Stomach (tissue), 9 donors: ENCODE measurements around the gene ZNF74. TPM values are rescaled to one million over a fixed set of nuclear protein-coding genes. Genes with fewer than 3 reads are reported as not detected.
A peak's percentile ranks its signal among the peaks of the same experiment; 100 is the strongest.

Experiments
- DNase-seq, 2 donors: peaks; one replicate each; pipeline versions ENCODE4 v3.0.0 to v3.0.0-alpha.2; 2013 to 2019
- H3K27ac ChIP-seq, 5 donors: fragments of 200-600 bp in 4 of 5; sonication (generic) in 4 of 5; one replicate each; pipeline ENCODE4 v1.5.1; 2013 to 2019; ENCODE audit warnings: mild to moderate bottlenecking in 1 of 5, moderate library complexity in 1 of 5
- H3K27me3 ChIP-seq, 3 donors: fragments of 200-600 bp; sonication (generic); one replicate each; pipeline ENCODE4 v1.5.1; 2017 to 2019; ENCODE audit warnings: mixed run types in 1 of 3
- H3K36me3 ChIP-seq, 4 donors: fragments of 200-600 bp; sonication (generic); 1 replicate in 3 of 4; 2 replicates in 1 of 4; pipeline ENCODE4 v1.5.1; 2016 to 2019
- H3K4me1 ChIP-seq, 4 donors: fragments of 200-600 bp; sonication (generic); one replicate each; pipeline ENCODE4 v1.5.1; 2016 to 2019
- H3K4me3 ChIP-seq, 4 donors: fragments of 200-600 bp; sonication (generic) in 3 of 4; one replicate each; pipeline ENCODE4 v1.5.1; 2016 to 2019; ENCODE audit warnings: mild to moderate bottlenecking in 1 of 4
- H3K9me3 ChIP-seq, 4 donors: fragments of 200-600 bp; sonication (generic); one replicate each; pipeline ENCODE4 v1.5.1; 2016 to 2019
- CTCF ChIP-seq, 7 experiments: fragments of 450-650 bp in 4 of 7; fragments of 200-600 bp in 3 of 7; sonication (generic) in 3 of 7; IDR thresholded peaks; one replicate each; pipeline ENCODE4 v1.5.1; 2016 to 2019; ENCODE audit warnings: antibody characterized with exemption in 7 of 7, control low read depth in 2 of 7, mild to moderate bottlenecking in 1 of 7
- EP300 ChIP-seq: sonication (generic); formaldehyde crosslinking; IDR thresholded peaks from one replicate; pipeline ENCODE4 v1.6.1; 2017; ENCODE audit warnings: antibody characterized with exemption
- POLR2A ChIP-seq, 4 donors: fragments of 450-650 bp; IDR thresholded peaks; one replicate each; pipeline ENCODE4 v1.6.1; 2016; ENCODE audit warnings: antibody characterized with exemption in 4 of 4, control low read depth in 2 of 4, mild to moderate bottlenecking in 1 of 4, moderate library complexity in 1 of 4
- POLR2AphosphoS5 ChIP-seq, 3 donors: sonication (generic); formaldehyde crosslinking; IDR thresholded peaks; one replicate each; pipeline ENCODE4 v1.6.1; 2016; ENCODE audit warnings: antibody characterized with exemption in 3 of 3
- WGBS, 5 donors: extraction: QIAGEN DNeasy Blood & Tissue Kit in 3 of 5; methylation state at CpG; one replicate each; pipeline versions ENCODE4 v1.1.5 to v1.1.7; 2013 to 2018; 5-methylcytosine and 5-hydroxymethylcytosine counted together
- intact Hi-C: fragments of 100-400 bp; cut with DNase I; formaldehyde crosslinking; loops from one replicate; pipeline ENCODE4 v1.15.1; 2023; ENCODE audit warnings: low total_unique reads
- polyA plus RNA-seq, 3 donors: library from polyadenylated mRNA; stranded (reverse); fragments of 200-250 nt; gene quantifications; one replicate each; pipeline ENCODE4 v1.2.3, GENCODE V29; 2013
- total RNA-seq, 5 donors: library from RNA; depleted of rRNA; stranded (reverse); fragments of >200 nt; gene quantifications; one replicate each; pipeline versions ENCODE4 v1.1.0 to v1.2.3, GENCODE V29; 2014 to 2016
- donor health status: healthy with polysubstance abuse.
- donor health status: Bipolar disorder and iron deficiency.
- donor health status: healthy.

Gene ZNF74
- total and polyA plus RNA-seq, 8 donors = 3.1 to 29.9 (median 8.2) TPM

GRCh38 chr22:20427945-20428417 lies 34.0 kb downstream of the ZNF74 start:
- Histone ChIP-seq H3K9me3 (no peaks in the 10 kb centered on the region), H3K27me3 (peaks cover 0 to 94% (median 61%) of the 10 kb centered on the region in 3 donors), H3K36me3 (peaks cover 0 to 44% (median 28%) of the 10 kb centered on the region in 4 donors), H3K4me3 (no peak overlapping the region), H3K27ac (no peak overlapping the region), H3K4me1 (peaks cover 53 to 70% (median 62%) of the 10 kb centered on the region in 4 donors)
- intact Hi-C loops = no loop called here
- DNase-seq = no peak
- 95 to 100% (median 97%) methylated on average over 3 to 4 of the region's 4 CpGs for WGBS, 5 donors
- no peak for TF ChIP-seq EP300
- no peak for TF ChIP-seq POLR2AphosphoS5 (IDR thresholded peaks at IDR 0.05)
- TF ChIP-seq POLR2A (IDR thresholded peaks at IDR 0.05) = no peak
- TF ChIP-seq CTCF (IDR thresholded peaks at IDR 0.05) = no peak

- 45 to 69% (median 55%) methylated on average over 23 of the region's 23 CpGs for WGBS, 5 donors
- DNase-seq = no peak
- Histone ChIP-seq H3K9me3 (no peaks in the 10 kb centered on the region), H3K4me1 (peaks cover 48 to 68% (median 55%) of the 10 kb centered on the region in 4 donors), H3K4me3 (peak overlapping the region; percentile 42 to 59 (median 48)), H3K27me3 (peaks cover 0 to 98% (median 61%) of the 10 kb centered on the region in 3 donors), H3K27ac (no peak overlapping the region), H3K36me3 (peaks cover 0 to 44% (median 28%) of the 10 kb centered on the region in 4 donors)
- intact Hi-C loops = no loop called here
- TF ChIP-seq POLR2AphosphoS5 (IDR thresholded peaks at IDR 0.05) (no peak), EP300 (no peak), CTCF (IDR thresholded peaks at IDR 0.05) (no peak), POLR2A (IDR thresholded peaks at IDR 0.05) (no peak)
Observed at GRCh38 chr22:20428496-20429253, 34.7 kb downstream of the ZNF74 start.

GRCh38 chr22:20429254-20430100 lies 35.5 kb downstream of the ZNF74 start:
- Histone ChIP-seq H3K27ac (no peak overlapping the region), H3K4me3 (peak overlapping the region; percentile 42 to 59 (median 48)), H3K36me3 (peaks cover 0 to 44% (median 28%) of the 10 kb centered on the region in 4 donors), H3K9me3 (no peaks in the 10 kb centered on the region), H3K27me3 (peaks cover 0 to 96% (median 61%) of the 10 kb centered on the region in 3 donors), H3K4me1 (peaks cover 42 to 62% (median 50%) of the 10 kb centered on the region in 4 donors)
- peak; percentile 83 to 84 for DNase-seq
- no peak for TF ChIP-seq POLR2AphosphoS5 (IDR thresholded peaks at IDR 0.05)
- no peak for TF ChIP-seq EP300
- no peak for TF ChIP-seq CTCF (IDR thresholded peaks at IDR 0.05)
- no peak for TF ChIP-seq POLR2A (IDR thresholded peaks at IDR 0.05)
- intact Hi-C loops = no loop called here
- 18 to 40% (median 24%) methylated on average over 30 to 75 of the region's 75 CpGs for WGBS, 5 donors

- Histone ChIP-seq H3K9me3 (no peaks in the 10 kb centered on the region), H3K4me1 (peaks cover 41 to 62% (median 46%) of the 10 kb centered on the region in 4 donors), H3K27me3 (peaks cover 0 to 96% (median 58%) of the 10 kb centered on the region in 3 donors), H3K27ac (no peak overlapping the region), H3K4me3 (peak overlapping the region; percentile 42 to 59 (median 48)), H3K36me3 (peaks cover 0 to 41% (median 25%) of the 10 kb centered on the region in 4 donors)
- TF ChIP-seq EP300 (no peak), CTCF (IDR thresholded peaks at IDR 0.05) (no peak), POLR2A (IDR thresholded peaks at IDR 0.05) (no peak), POLR2AphosphoS5 (IDR thresholded peaks at IDR 0.05) (no peak)
- intact Hi-C loops = no loop called here
- no peak for DNase-seq
- WGBS, 5 donors = 17 to 45% (median 28%) methylated on average over 1 to 37 of the region's 37 CpGs
Observed at GRCh38 chr22:20430101-20430719, 36.3 kb downstream of the ZNF74 start.
